Esophagus squamous epithelium (tissue), 5 donors: Measurements from ENCODE around the gene GATAD2A. TPM values are rescaled to one million over a fixed set of nuclear protein-coding genes. Genes with fewer than 3 reads are reported as not detected.

ENCODE experiments used
- DNase-seq: peaks from one replicate; lab custom pipeline; 2025; lab: John Stamatoyannopoulos, UW
- H3K27ac ChIP-seq, 4 donors: fragments of 200-600 bp; sonication (generic); one replicate each; pipeline ENCODE4 v1.5.1; 2016 to 2019; ENCODE audit warnings: mild to moderate bottlenecking in 1 of 4
- H3K27me3 ChIP-seq, 4 donors: fragments of 200-600 bp; sonication (generic); 1 replicate in 3 of 4; 2 replicates in 1 of 4; pipeline versions ENCODE4 v1.5.1 to v1.6.0; 2017 to 2021; ENCODE audit warnings: antibody characterized with exemption in 1 of 4
- H3K36me3 ChIP-seq, 3 donors: fragments of 200-600 bp; sonication (generic); one replicate each; pipeline ENCODE4 v1.5.1; 2016 to 2019
- H3K4me1 ChIP-seq, 3 donors: fragments of 200-600 bp; sonication (generic); one replicate each; pipeline ENCODE4 v1.5.1; 2017 to 2019
- H3K4me3 ChIP-seq, 4 donors: fragments of 200-600 bp; sonication (generic); 1 replicate in 3 of 4; 2 replicates in 1 of 4; pipeline ENCODE4 v1.5.1; 2016 to 2019; ENCODE audit warnings: mild to moderate bottlenecking in 2 of 4, moderate library complexity in 1 of 4
- H3K9me3 ChIP-seq, 3 donors: fragments of 200-600 bp; sonication (generic); one replicate each; pipeline ENCODE4 v1.5.1; 2016 to 2019
- CTCF ChIP-seq, 6 experiments: fragments of 450-650 bp in 4 of 6; fragments of 200-600 bp in 2 of 6; sonication (generic) in 2 of 6; IDR thresholded peaks; one replicate each; pipeline ENCODE4 v1.5.1; 2016 to 2019; ENCODE audit warnings: antibody characterized with exemption in 6 of 6, mild to moderate bottlenecking in 4 of 6, moderate library complexity in 4 of 6
- POLR2A ChIP-seq, 4 donors: fragments of 450-650 bp; IDR thresholded peaks; one replicate each; pipeline ENCODE4 v1.6.1; 2017; ENCODE audit warnings: antibody characterized with exemption in 4 of 4, mild to moderate bottlenecking in 4 of 4, moderate library complexity in 3 of 4
- WGBS, 2 donors: methylation state at CpG; one replicate each; pipeline ENCODE4 v1.1.5; 2018; 5-methylcytosine and 5-hydroxymethylcytosine counted together
- intact Hi-C: fragments of 100-400 bp; cut with DNase I; formaldehyde crosslinking; loops from one replicate; pipeline ENCODE4 v1.15.0; 2022
- total RNA-seq, 4 donors: library from RNA; depleted of rRNA; stranded (reverse); fragments of >200 nt; gene quantifications; one replicate each; pipeline ENCODE4 v1.1.0, GENCODE V29; 2016
- donor health status: DM: yes; HTN: yes; CAD: no.

The GATAD2A gene
- total RNA-seq, 4 donors from 2014 or later: 39.7 to 81.4 (median 41.6) TPM

DNA sequence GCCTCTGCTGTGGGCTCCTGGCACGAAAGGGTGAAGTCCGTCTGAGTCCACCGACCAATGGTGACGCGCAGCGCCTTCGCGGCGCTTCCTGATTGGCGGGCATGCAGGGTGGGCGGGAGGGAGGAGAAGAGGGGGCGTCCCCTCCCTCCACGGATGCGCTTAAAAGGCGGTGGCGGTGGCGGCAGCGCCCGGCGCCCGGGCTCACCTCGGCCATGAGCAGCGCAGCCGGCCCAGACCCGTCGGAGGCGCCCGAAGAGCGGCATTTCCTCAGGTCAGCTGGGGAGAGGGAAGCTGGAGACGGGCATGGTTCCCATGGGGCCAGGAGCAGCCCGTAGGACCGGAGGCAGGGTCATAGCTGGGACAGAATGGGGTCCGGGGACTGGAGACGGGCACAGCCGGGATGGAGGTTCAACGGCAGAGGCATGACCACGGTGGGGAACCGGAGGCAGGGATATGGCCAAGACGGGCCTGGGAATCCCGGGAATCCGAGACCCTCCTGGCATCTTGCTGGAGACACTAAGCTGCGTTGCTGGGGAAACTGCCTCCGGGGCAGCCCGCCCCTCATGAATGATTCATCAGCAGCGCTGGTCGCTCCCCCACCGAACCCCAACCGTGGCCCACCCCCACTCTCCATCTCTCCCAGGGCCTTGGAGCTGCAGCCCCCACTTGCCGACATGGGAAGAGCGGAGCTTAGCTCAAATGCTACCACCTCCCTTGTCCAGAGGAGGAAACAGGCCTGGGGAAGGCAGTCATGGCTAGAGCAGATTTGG, 123.4 kb downstream of the GATAD2A start, which contains the start of gene YJEFN3:
YJEFN3 (plus strand) TSS at position 191 of the 770 bp plus-strand sequence; CDS start at position 213, 22 bp downstream.
- WGBS, 2 donors: 76 to 83% methylated on average over 10 to 19 of the region's 50 CpGs
- peaks cover 6 to 14% (median 6%) of the 10 kb centered on the region in 3 donors for H3K4me1 ChIP-seq
- intact Hi-C loops: no loop called here
- no peak for TF ChIP-seq POLR2A (IDR thresholded peaks at IDR 0.05)
- TF ChIP-seq CTCF (IDR thresholded peaks at IDR 0.05): no peak
- no peaks in the 10 kb centered on the region for H3K9me3 ChIP-seq
- no peak within 1 kb of the TSS for H3K27ac ChIP-seq
- H3K27me3 ChIP-seq: no peaks in the 10 kb centered on the region
- H3K36me3 ChIP-seq: peaks cover 12 to 57% (median 36%) of the 10 kb centered on the region in 3 donors
- DNase-seq: no peak
- H3K4me3 ChIP-seq: peak within 1 kb of the TSS in 1 of 4 donors; percentile 28

DNA sequence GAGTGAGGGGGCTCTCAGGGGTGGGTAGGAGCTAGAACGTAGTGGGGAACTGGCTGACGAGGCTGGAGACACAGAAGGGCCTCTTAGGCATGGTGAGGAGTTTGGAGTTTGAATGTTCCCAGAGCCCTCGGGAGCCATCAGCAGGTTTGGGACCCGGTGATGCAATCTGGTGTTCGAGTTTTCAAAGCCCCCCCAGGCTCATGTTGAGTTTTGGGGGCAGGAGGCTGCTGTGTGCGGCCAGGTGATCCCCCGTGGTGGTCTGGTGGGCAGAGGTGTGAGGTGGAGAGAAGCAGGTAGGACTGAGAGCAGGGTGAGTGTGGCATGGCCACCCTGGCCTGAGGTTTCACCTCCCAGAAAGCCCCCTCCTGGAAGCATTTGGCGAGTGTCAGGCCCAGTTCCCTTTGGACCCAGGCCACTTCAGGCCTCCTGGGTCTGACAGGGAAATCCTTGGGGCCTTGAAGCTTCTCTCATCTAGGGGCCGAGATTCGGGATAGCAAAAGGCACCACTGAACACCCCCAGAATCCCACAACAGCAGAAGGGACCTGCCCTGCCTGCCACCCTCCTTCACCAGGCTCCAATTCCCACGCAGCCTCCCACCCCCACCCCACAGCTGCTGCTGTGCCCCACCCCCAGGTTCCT, 124.4 kb downstream of the GATAD2A start:
- no peak for DNase-seq
- Histone ChIP-seq H3K27me3 (no peaks in the 10 kb centered on the region), H3K9me3 (no peaks in the 10 kb centered on the region), H3K4me3 (no peak overlapping the region), H3K27ac (no peak overlapping the region), H3K4me1 (peaks cover 6 to 14% (median 6%) of the 10 kb centered on the region in 3 donors), H3K36me3 (peaks cover 12 to 47% (median 30%) of the 10 kb centered on the region in 3 donors)
- intact Hi-C loops: loop anchor here (5.0 kb wide), 1 partner anchor 112 kb away; the partner anchor contains the start of gene GMIP
- 84 to 86% methylated on average over 7 of the region's 11 CpGs for WGBS, 2 donors
- TF ChIP-seq CTCF (IDR thresholded peaks at IDR 0.05): no peak
- no peak for TF ChIP-seq POLR2A (IDR thresholded peaks at IDR 0.05)

- no peak overlapping the region for H3K27ac ChIP-seq
- TF ChIP-seq POLR2A (IDR thresholded peaks at IDR 0.05): no peak
- TF ChIP-seq CTCF (IDR thresholded peaks at IDR 0.05): no peak
- H3K9me3 ChIP-seq: no peaks in the 10 kb centered on the region
- H3K27me3 ChIP-seq: peaks cover 0 to 2% (median 0%) of the 10 kb centered on the region in 4 donors
- 42 to 50% methylated on average over 8 to 9 of the region's 9 CpGs for WGBS, 2 donors
- peaks cover 6 to 14% (median 6%) of the 10 kb centered on the region in 3 donors for H3K4me1 ChIP-seq
- intact Hi-C loops: loop anchor here (5.0 kb wide), 1 partner anchor 112 kb away; the partner anchor contains the start of gene GMIP
- H3K36me3 ChIP-seq: peaks cover 12 to 42% (median 30%) of the 10 kb centered on the region in 3 donors
- H3K4me3 ChIP-seq: no peak overlapping the region
- no peak for DNase-seq
Measured at GRCh38 chr19:19530423-19530804, 124.9 kb downstream of the GATAD2A start.

- no peak for TF ChIP-seq POLR2A (IDR thresholded peaks at IDR 0.05)
- TF ChIP-seq CTCF (IDR thresholded peaks at IDR 0.05): no peak
- H3K27me3 ChIP-seq: peaks cover 0 to 6% (median 0%) of the 10 kb centered on the region in 4 donors
- peaks cover 6 to 14% (median 6%) of the 10 kb centered on the region in 3 donors for H3K4me1 ChIP-seq
- DNase-seq: no peak
- no peak overlapping the region for H3K4me3 ChIP-seq
- WGBS, 2 donors: 75 to 79% methylated on average over 3 to 4 of the region's 4 CpGs
- H3K27ac ChIP-seq: no peak overlapping the region
- no peaks in the 10 kb centered on the region for H3K9me3 ChIP-seq
- intact Hi-C loops: loop anchor here (5.0 kb wide), 1 partner anchor 111 kb away; the partner anchor contains the start of gene GMIP
- peaks cover 12 to 37% (median 30%) of the 10 kb centered on the region in 3 donors for H3K36me3 ChIP-seq
Measured at GRCh38 chr19:19530889-19531288, 125.4 kb downstream of the GATAD2A start.
